Transverse colon (tissue), 3 donors: Measurements from ENCODE around the gene FTL.

Experiments used
- CTCF ChIP-seq, 5 experiments: fragments of 200-600 bp in 3 of 5; fragments of 450-650 bp in 2 of 5; sonication (generic) in 3 of 5; IDR thresholded peaks; 1 replicate in 2 of 5; 2 replicates in 3 of 5; pipeline ENCODE4 v1.5.1; 2016 to 2017; ENCODE audit warnings: antibody characterized with exemption in 5 of 5, inconsistent platforms in 3 of 5, mild to moderate bottlenecking in 2 of 5, moderate library complexity in 1 of 5
- POLR2A ChIP-seq: fragments of 450-650 bp; IDR thresholded peaks from one replicate; pipeline ENCODE4 v1.6.1; 2016; ENCODE audit warnings: antibody characterized with exemption, mild to moderate bottlenecking, moderate library complexity

DNA sequence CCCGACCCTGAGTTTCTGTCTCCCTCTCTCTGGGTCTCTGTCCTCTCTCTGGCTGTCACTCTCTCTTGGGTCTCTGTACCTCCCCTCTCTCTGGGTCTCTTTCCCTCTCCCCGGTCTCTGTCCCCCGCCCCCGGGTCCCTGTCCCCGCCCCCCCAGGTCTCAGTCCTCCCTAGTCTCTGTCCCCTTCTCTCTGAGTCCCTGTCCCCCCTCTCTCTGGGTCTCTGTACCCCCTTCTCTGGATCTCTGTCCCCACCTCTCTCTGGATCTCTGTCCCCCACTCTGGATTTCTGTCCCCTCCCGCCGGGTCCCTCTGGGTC, 2.3 kb upstream of the FTL start:
- TF ChIP-seq CTCF (IDR thresholded peaks at IDR 0.05) (no peak), POLR2A (no peak)
